Keratinocyte (primary cell): ENCODE data around the gene HOXB9. TPM values are rescaled to one million over a fixed set of nuclear protein-coding genes. Genes with fewer than 3 reads are reported as not detected.

Source experiments
- DNase-seq: peaks from one replicate; pipeline ENCODE4 v3.0.0-alpha.2; 2011; ENCODE audit warnings: low read depth, missing footprints, low spot score
- FAIRE-seq: peaks from 2 replicates; lab custom pipeline; 2011; peaks lifted over from hg19 to GRCh38; lab: Jason Lieb, UNC
- H2AFZ ChIP-seq: 2 replicates; pipeline ENCODE4 v1.6.0; 2012; ENCODE audit warnings: low read length, control low read depth, inconsistent platforms; ENCODE audit not compliant: control insufficient read depth
- H3K27ac ChIP-seq: 2 replicates; pipeline ENCODE4 v1.5.1; 2011; ENCODE audit warnings: low read length; ENCODE audit not compliant: control insufficient read depth, insufficient read depth
- H3K27me3 ChIP-seq: 3 replicates; pipeline ENCODE4 v1.6.0; 2011; ENCODE audit warnings: low read length; ENCODE audit not compliant: control insufficient read depth, insufficient read depth; ENCODE audit errors: extremely low read depth
- H3K36me3 ChIP-seq, 2 experiments: 2 replicates in 1 of 2; 3 replicates in 1 of 2; pipeline ENCODE4 v1.5.1; 2011; ENCODE audit warnings: low read length in 2 of 2, mild to moderate bottlenecking in 1 of 2; ENCODE audit not compliant: control insufficient read depth in 2 of 2, insufficient read depth in 2 of 2; ENCODE audit errors: extremely low read depth in 1 of 2
- H3K4me1 ChIP-seq: 3 replicates; pipeline ENCODE4 v1.5.1; 2011; ENCODE audit warnings: low read length; ENCODE audit not compliant: control insufficient read depth, insufficient read depth; ENCODE audit errors: extremely low read depth
- H3K4me2 ChIP-seq: 3 replicates; pipeline ENCODE4 v1.6.0; 2011; ENCODE audit warnings: low read depth, low read length; ENCODE audit not compliant: control insufficient read depth, insufficient read depth; ENCODE audit errors: extremely low read depth
- H3K4me3 ChIP-seq, 3 experiments: fragments of 200-600 bp in 1 of 3; sonication (generic) in 1 of 3; 2 replicates in 2 of 3; 3 replicates in 1 of 3; pipeline ENCODE4 v1.5.1; 2011 to 2016; ENCODE audit warnings: low read length in 3 of 3, mild to moderate bottlenecking in 3 of 3, control low read depth in 2 of 3, inconsistent platforms in 1 of 3, low read depth in 1 of 3, mixed read lengths in 1 of 3, mixed run types in 1 of 3, moderate library complexity in 1 of 3; ENCODE audit not compliant: control insufficient read depth in 2 of 3, insufficient read depth in 2 of 3; ENCODE audit errors: extremely low read depth in 1 of 3
- H3K79me2 ChIP-seq: 2 replicates; pipeline ENCODE4 v1.6.0; 2012; ENCODE audit warnings: low read length; ENCODE audit not compliant: control insufficient read depth, insufficient read depth
- H3K9ac ChIP-seq: 3 replicates; pipeline ENCODE4 v1.6.0; 2011; ENCODE audit warnings: low read length; ENCODE audit not compliant: control insufficient read depth, insufficient read depth; ENCODE audit errors: extremely low read depth
- H3K9me1 ChIP-seq: 3 replicates; pipeline ENCODE4 v1.6.0; 2011; ENCODE audit warnings: low read length; ENCODE audit not compliant: control insufficient read depth, insufficient read depth; ENCODE audit errors: extremely low read depth
- H3K9me3 ChIP-seq: 2 replicates; pipeline ENCODE4 v1.5.1; 2012; ENCODE audit warnings: low read depth, low read length; ENCODE audit not compliant: control insufficient read depth
- H4K20me1 ChIP-seq: 3 replicates; pipeline ENCODE4 v1.6.0; 2011; ENCODE audit warnings: low read length; ENCODE audit not compliant: control insufficient read depth, insufficient read depth; ENCODE audit errors: extremely low read depth
- EZH2 ChIP-seq: IDR thresholded peaks from one replicate; pipeline ENCODE4 v1.6.1; 2012; ENCODE audit warnings: inconsistent platforms, mild to moderate bottlenecking, low read length, moderate library complexity
- dilution Hi-C: fragments of 300-500 bp; cut with MboI; formaldehyde crosslinking; loops from one replicate; pipeline ENCODE4 v1.7.0; 2020; ENCODE audit warnings: low sequenced_read_pairs; ENCODE audit not compliant: extremely low pct_ligation_motif_present
- polyA plus RNA-seq, 5 experiments: library from polyadenylated mRNA; depleted of rRNA in 3 of 5; stranded (reverse) in 3 of 5; stranded (forward) in 1 of 5; unstranded in 1 of 5; fragments of >200 nt; gene quantifications; 1 replicate in 1 of 5; 2 replicates in 3 of 5; 3 replicates in 1 of 5; pipeline versions ENCODE4 v1.2.1 to v1.2.3, GENCODE V29; 2011 to 2012; ENCODE audit warnings: missing spikeins in 2 of 5, low read depth in 1 of 5, low replicate concordance in 1 of 5
- TF ChIP-seq, protein P1 (sequence below), 3 experiments: IDR thresholded peaks in 1 of 3; conservative IDR thresholded peaks in 1 of 3; optimal IDR thresholded peaks in 1 of 3; 2 replicates in 2 of 3; 3 replicates in 1 of 3; pipeline versions ENCODE3 to v1.5.1; 2011; ENCODE audit warnings: low read length in 3 of 3, mild to moderate bottlenecking in 3 of 3, moderate library complexity in 2 of 3, control low read depth in 1 of 3, inconsistent platforms in 1 of 3; ENCODE audit not compliant: insufficient read depth in 2 of 3; ENCODE audit errors: extremely low read depth in 1 of 3

Gene HOXB9
- polyA plus RNA-seq, 1 donor (not counting 4 experiments of a cell fraction or from before 2014, with no cell fraction given): 0.03 TPM

DNA sequence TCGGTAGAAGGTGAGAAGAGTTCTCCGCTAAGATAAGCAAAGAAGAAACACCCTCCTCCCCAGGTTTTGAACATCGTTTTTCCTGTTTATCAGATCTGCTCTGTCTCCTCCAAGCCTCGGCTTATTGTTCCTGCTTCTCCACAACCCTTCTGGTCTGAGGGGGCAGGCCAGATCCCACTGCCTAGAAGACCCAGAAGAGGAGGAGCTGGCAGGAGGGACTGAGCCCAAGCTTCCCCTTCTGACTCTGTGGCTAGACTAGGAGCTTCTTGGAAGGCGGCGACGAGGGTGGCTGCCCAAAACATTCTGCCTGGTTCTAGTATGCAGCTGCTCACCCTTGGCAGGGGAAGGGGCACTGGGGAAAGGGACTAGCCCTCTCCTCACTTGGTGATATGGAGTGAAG, 27.4 kb downstream of the HOXB9 start:
- Histone ChIP-seq H3K4me2 (no peak overlapping the region), H3K27me3 (peaks cover 96% of the 10 kb centered on the region), H3K79me2 (no peaks in the 10 kb centered on the region), H3K36me3 (peaks cover 0 to 4% of the 10 kb centered on the region in 2 experiments), H3K9ac (no peak overlapping the region), H4K20me1 (no peaks in the 10 kb centered on the region), H3K4me1 (peaks cover 10% of the 10 kb centered on the region), H3K9me1 (no peaks in the 10 kb centered on the region), H3K4me3 (no peak overlapping the region), H3K27ac (no peak overlapping the region), H3K9me3 (no peaks in the 10 kb centered on the region), H2AFZ (no peak overlapping the region)
- FAIRE-seq (no peak), DNase-seq (no peak)
- TF ChIP-seq EZH2: no peak
- TF ChIP-seq, protein P1, sequence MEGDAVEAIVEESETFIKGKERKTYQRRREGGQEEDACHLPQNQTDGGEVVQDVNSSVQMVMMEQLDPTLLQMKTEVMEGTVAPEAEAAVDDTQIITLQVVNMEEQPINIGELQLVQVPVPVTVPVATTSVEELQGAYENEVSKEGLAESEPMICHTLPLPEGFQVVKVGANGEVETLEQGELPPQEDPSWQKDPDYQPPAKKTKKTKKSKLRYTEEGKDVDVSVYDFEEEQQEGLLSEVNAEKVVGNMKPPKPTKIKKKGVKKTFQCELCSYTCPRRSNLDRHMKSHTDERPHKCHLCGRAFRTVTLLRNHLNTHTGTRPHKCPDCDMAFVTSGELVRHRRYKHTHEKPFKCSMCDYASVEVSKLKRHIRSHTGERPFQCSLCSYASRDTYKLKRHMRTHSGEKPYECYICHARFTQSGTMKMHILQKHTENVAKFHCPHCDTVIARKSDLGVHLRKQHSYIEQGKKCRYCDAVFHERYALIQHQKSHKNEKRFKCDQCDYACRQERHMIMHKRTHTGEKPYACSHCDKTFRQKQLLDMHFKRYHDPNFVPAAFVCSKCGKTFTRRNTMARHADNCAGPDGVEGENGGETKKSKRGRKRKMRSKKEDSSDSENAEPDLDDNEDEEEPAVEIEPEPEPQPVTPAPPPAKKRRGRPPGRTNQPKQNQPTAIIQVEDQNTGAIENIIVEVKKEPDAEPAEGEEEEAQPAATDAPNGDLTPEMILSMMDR (optimal IDR thresholded peaks at IDR 0.05 in 1 of 3, IDR thresholded peaks at IDR 0.05 in 1 of 3, conservative IDR thresholded peaks at IDR 0.05 in 1 of 3; ENCODE audit: extremely low read depth in 1 of 3, insufficient read depth in 2 of 3, low read length in 3 of 3): no peak
- dilution Hi-C loops: no loop called here

DNA sequence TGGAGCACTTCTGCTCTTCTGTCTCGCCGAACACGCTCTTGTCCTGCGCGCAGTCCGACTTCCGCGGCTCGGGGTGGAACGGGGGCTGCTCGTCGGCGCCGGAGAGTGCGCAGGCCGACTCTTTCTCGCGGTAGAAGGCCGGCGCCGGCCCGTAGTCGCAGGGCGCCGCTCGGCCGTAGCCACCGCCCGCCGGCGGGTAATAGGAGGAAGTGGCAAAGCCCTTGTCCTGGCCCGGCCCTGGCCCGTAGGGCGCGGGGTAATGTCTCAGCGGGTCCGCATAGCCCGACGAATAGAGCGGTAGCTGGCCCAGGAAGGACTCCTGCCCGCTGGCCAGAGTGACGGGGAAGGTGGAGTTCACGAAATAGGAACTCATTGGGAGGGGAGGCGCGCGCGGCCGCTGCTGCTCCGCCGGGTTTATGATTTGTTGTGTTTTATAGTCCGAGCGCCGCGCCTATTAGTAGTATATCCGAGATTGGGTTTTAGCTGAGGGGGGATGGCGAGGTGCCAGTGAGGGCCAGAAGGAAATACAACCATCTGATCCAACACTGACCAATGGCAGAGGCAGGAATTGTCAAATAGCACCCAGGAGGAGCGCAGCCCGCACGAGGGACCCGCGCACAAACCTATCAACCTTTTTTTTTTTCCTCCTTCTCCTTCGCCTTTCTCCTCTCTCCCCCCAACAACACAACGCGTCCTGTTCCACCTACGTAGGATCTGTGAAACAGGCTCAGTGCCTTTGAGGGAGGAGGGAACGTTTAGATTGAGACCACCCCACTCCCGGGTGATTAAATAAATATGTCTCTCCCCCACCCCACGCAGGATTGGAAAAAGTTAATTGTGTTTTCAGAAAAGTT, 28.2 kb downstream of the HOXB9 start:
- no peak for DNase-seq
- Histone ChIP-seq H3K9me3 (no peaks in the 10 kb centered on the region), H3K4me3 (peak overlapping the region; percentile 46 to 71 (median 62)), H3K9me1 (no peaks in the 10 kb centered on the region), H3K9ac (peak overlapping the region; percentile 47), H4K20me1 (no peaks in the 10 kb centered on the region), H3K27me3 (peaks cover 93% of the 10 kb centered on the region), H3K4me1 (peaks cover 13% of the 10 kb centered on the region), H3K27ac (no peak overlapping the region), H3K79me2 (no peaks in the 10 kb centered on the region), H3K4me2 (peak overlapping the region; percentile 82), H2AFZ (peak overlapping the region; percentile 82), H3K36me3 (peaks cover 0 to 4% of the 10 kb centered on the region in 2 experiments)
- FAIRE-seq: no peak
- TF ChIP-seq EZH2: peak; percentile 90
- TF ChIP-seq, protein P1 (optimal IDR thresholded peaks at IDR 0.05 in 1 of 3, IDR thresholded peaks at IDR 0.05 in 1 of 3, conservative IDR thresholded peaks at IDR 0.05 in 1 of 3; ENCODE audit: extremely low read depth in 1 of 3, insufficient read depth in 2 of 3, low read length in 3 of 3): no peak
- dilution Hi-C loops: no loop called here
